GM18505 (cell line): ENCODE data around the gene CNTNAP1.
A peak's percentile ranks its signal among the peaks of the same experiment; 100 is the strongest.

ENCODE experiments used
- ATAC-seq: cut with Tn5 transposase; IDR thresholded peaks from one replicate; pipeline ENCODE4 v1.9.1; 2021; ENCODE audit not compliant: unreplicated experiment
- POLR2A ChIP-seq: IDR thresholded peaks from 4 replicates; pipeline ENCODE4 v1.6.1; 2011; ENCODE audit warnings: borderline replicate concordance; ENCODE audit not compliant: insufficient read depth, insufficient read length; ENCODE audit errors: extremely low read depth

The CNTNAP1 gene

GRCh38 chr17:42744283-42744805 is 62.0 kb downstream of the CNTNAP1 start:
- no peak for TF ChIP-seq POLR2A
- peak; percentile 62 for ATAC-seq

- ATAC-seq: peak; percentile 82
- TF ChIP-seq POLR2A: peak; percentile 74
Measured at GRCh38 chr17:42744806-42745617, 62.7 kb downstream of the CNTNAP1 start, which contains the start of gene EZH1. EZH1 (minus strand) TSS chr17:42745040; CDS start chr17:42728941, 16,099 bp downstream.

GRCh38 chr17:42748202-42748907 is 66.0 kb downstream of the CNTNAP1 start:
- no peak for ATAC-seq
- TF ChIP-seq POLR2A: no peak

- ATAC-seq: no peak
Measured at GRCh38 chr17:42748908-42749798, 66.8 kb downstream of the CNTNAP1 start.

More at GRCh38 chr17:42748908-42749798, 66.8 kb downstream of the CNTNAP1 start:
- no peak for TF ChIP-seq POLR2A
